Endodermal cell (in vitro differentiated cells): ENCODE results near the gene MRRF. TPM values are rescaled to one million over a fixed set of nuclear protein-coding genes. Genes with fewer than 3 reads are reported as not detected.

Experiments used
- DNase-seq: peaks from one replicate; pipeline ENCODE4 v3.0.0-alpha.2; 2017
- H3K27ac ChIP-seq: 2 replicates; pipeline ENCODE4 v1.5.1; 2013; ENCODE audit warnings: mild to moderate bottlenecking, low read depth, low read length, moderate library complexity
- H3K27me3 ChIP-seq: 2 replicates; pipeline ENCODE4 v1.6.1; 2013; ENCODE audit warnings: mild to moderate bottlenecking, low read length, moderate library complexity; ENCODE audit not compliant: insufficient read depth, control insufficient read depth, poor library complexity, severe bottlenecking
- H3K36me3 ChIP-seq: 2 replicates; pipeline ENCODE4 v1.7.0; 2013; ENCODE audit warnings: mild to moderate bottlenecking, low read length, moderate library complexity; ENCODE audit not compliant: control insufficient read depth, insufficient read depth
- H3K4me1 ChIP-seq: one replicate; pipeline ENCODE4 v1.7.0; 2013; ENCODE audit warnings: low read length; ENCODE audit not compliant: control insufficient read depth, insufficient read depth
- H3K4me3 ChIP-seq: 2 replicates; pipeline ENCODE4 v1.5.1; 2013; ENCODE audit warnings: mild to moderate bottlenecking, low read length, moderate library complexity
- H3K9ac ChIP-seq: 2 replicates; pipeline ENCODE4 v1.6.1; 2013; ENCODE audit warnings: mild to moderate bottlenecking, low read length, moderate library complexity; ENCODE audit not compliant: poor library complexity, severe bottlenecking; ENCODE audit errors: extremely low read depth
- H3K9me3 ChIP-seq: 2 replicates; pipeline ENCODE4 v1.6.1; 2013; ENCODE audit warnings: mild to moderate bottlenecking, low read length, moderate library complexity; ENCODE audit not compliant: control insufficient read depth
- H3K27ac Mint-ChIP-seq: 2 replicates; pipeline ENCODE4 v1.8.0; 2020; ENCODE audit warnings: mixed read lengths
- H3K27me3 Mint-ChIP-seq: 2 replicates; pipeline ENCODE4 v1.8.0; 2021; ENCODE audit warnings: mild to moderate bottlenecking, mixed read lengths; ENCODE audit not compliant: insufficient read depth
- H3K36me3 Mint-ChIP-seq: 2 replicates; pipeline ENCODE4 v1.8.0; 2020; ENCODE audit warnings: low read depth, mixed read lengths
- H3K4me1 Mint-ChIP-seq: 2 replicates; pipeline ENCODE4 v1.8.0; 2020; ENCODE audit warnings: mixed read lengths
- H3K4me3 Mint-ChIP-seq: 2 replicates; pipeline ENCODE4 v1.8.0; 2020; ENCODE audit warnings: mild to moderate bottlenecking, moderate library complexity, mixed read lengths
- H3K9me3 Mint-ChIP-seq: 2 replicates; pipeline ENCODE4 v1.8.0; 2020; ENCODE audit warnings: mild to moderate bottlenecking, mixed read lengths
- CTCF ChIP-seq: fragments of 200-600 bp; sonication (generic); conservative IDR thresholded peaks from 2 replicates; pipeline ENCODE4 v1.5.0; 2021; ENCODE audit warnings: antibody characterized with exemption, mild to moderate bottlenecking
- WGBS, 2 experiments: methylation state at CpG; one replicate each; pipeline versions ENCODE4 v1.1.5 to v1.1.7; 2013; ENCODE audit warnings: missing lambda C conversion rate in 2 of 2, mixed read lengths in 1 of 2; ENCODE audit not compliant: insufficient coverage in 1 of 2, insufficient read length in 1 of 2; 5-methylcytosine and 5-hydroxymethylcytosine counted together
- total RNA-seq, 2 donors: library from RNA; stranded (reverse); fragmentation: NEBNext Ultra II Directional in 1 of 2; extraction: Animal tissue kit (Norgen Biotek cat#: 25700) in 1 of 2; gene quantifications; 2 replicates in 1 of 2; 3 replicates in 1 of 2; pipeline ENCODE4 v1.2.1, GENCODE V29; 2021

MRRF gene
- total RNA-seq, 2 donors from 2014 or later: 25.8 to 27.6 TPM

GRCh38 chr9:122227575-122227900, 37.1 kb upstream of the MRRF start:
- H3K27ac Mint-ChIP-seq: no peak overlapping the region
- WGBS, 2 experiments: 0 to 5% methylated on average over 3 to 9 of the region's 10 CpGs

DNA sequence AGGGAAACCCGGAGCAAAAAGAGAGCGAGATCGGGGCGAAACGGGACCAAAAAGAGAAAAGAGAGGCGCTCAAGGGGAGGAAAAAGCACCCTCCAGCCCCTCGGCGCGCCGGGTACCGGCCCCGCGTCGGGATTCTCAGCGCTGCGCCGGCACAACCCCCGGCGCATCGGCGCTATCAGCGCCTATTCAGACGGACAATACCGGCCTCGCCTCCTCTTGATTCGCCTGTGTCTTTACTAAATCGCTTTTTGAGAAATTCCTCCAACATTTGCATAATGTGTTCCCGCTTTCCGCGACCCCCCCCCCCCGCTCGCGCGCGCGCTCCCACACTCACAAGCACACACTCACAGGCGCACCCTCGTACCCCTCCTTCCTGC, 36.5 kb upstream of the MRRF start:
- Mint-ChIP-seq H3K4me3 (no peak overlapping the region), H3K4me1 (peaks cover 6% of the 10 kb centered on the region), H3K36me3 (peaks cover 2% of the 10 kb centered on the region), H3K27ac (no peak overlapping the region), H3K9me3 (peaks cover 9% of the 10 kb centered on the region), H3K27me3 (peaks cover 53% of the 10 kb centered on the region)
- H3K9me3 ChIP-seq: no peaks in the 10 kb centered on the region
- H3K27ac ChIP-seq: no peak overlapping the region
- peak; percentile 67 for DNase-seq
- 1% methylated on average over 18 to 38 of the region's 38 CpGs for WGBS, 2 experiments
- TF ChIP-seq CTCF: no peak
- H3K4me3 ChIP-seq: peak overlapping the region; percentile 64
- no peaks in the 10 kb centered on the region for H3K4me1 ChIP-seq
- H3K9ac ChIP-seq: no peak overlapping the region
- H3K36me3 ChIP-seq: no peaks in the 10 kb centered on the region
- H3K27me3 ChIP-seq: peaks cover 98% of the 10 kb centered on the region

More at GRCh38 chr9:122227575-122227900, 37.1 kb upstream of the MRRF start:
- Histone ChIP-seq H3K4me3 (peak overlapping the region; percentile 58), H3K36me3 (no peaks in the 10 kb centered on the region), H3K27me3 (peaks cover 99% of the 10 kb centered on the region), H3K27ac (no peak overlapping the region), H3K9ac (no peak overlapping the region), H3K4me1 (no peaks in the 10 kb centered on the region), H3K9me3 (no peaks in the 10 kb centered on the region)
- H3K9me3 Mint-ChIP-seq: peaks cover 9% of the 10 kb centered on the region
- peaks cover 8% of the 10 kb centered on the region for H3K4me1 Mint-ChIP-seq
- no peak overlapping the region for H3K4me3 Mint-ChIP-seq
- H3K36me3 Mint-ChIP-seq: peaks cover 2% of the 10 kb centered on the region
- peaks cover 56% of the 10 kb centered on the region for H3K27me3 Mint-ChIP-seq
- TF ChIP-seq CTCF: no peak
- DNase-seq: no peak

- H3K36me3 ChIP-seq: no peaks in the 10 kb centered on the region
- WGBS, 2 experiments: 6 to 11% methylated on average over 23 to 70 of the region's 70 CpGs
- peaks cover 2% of the 10 kb centered on the region for H3K36me3 Mint-ChIP-seq
Measured at GRCh38 chr9:122228568-122229484, 35.9 kb upstream of the MRRF start, which contains the start of gene LHX6. Gene LHX6 (minus strand): TSS chr9:122228957. CDS start chr9:122228740, 217 bp downstream.

More at GRCh38 chr9:122228568-122229484, 35.9 kb upstream of the MRRF start, which contains the start of gene LHX6:
- H3K4me3 ChIP-seq: peak within 1 kb of the TSS; percentile 64
- Mint-ChIP-seq H3K27ac (no peak within 1 kb of the TSS), H3K9me3 (peaks cover 9% of the 10 kb centered on the region), H3K4me3 (no peak within 1 kb of the TSS), H3K4me1 (peaks cover 6% of the 10 kb centered on the region), H3K27me3 (peaks cover 51% of the 10 kb centered on the region)
- no peaks in the 10 kb centered on the region for H3K9me3 ChIP-seq
- DNase-seq: peak; percentile 74
- peaks cover 93% of the 10 kb centered on the region for H3K27me3 ChIP-seq
- H3K27ac ChIP-seq: no peak within 1 kb of the TSS
- no peak for TF ChIP-seq CTCF
- no peak within 1 kb of the TSS for H3K9ac ChIP-seq
- H3K4me1 ChIP-seq: no peaks in the 10 kb centered on the region
